ENCODE measurements around the gene DENND5B.
A peak's percentile ranks its signal among the peaks of the same experiment; 100 is the strongest.
"Not testable (repeated sequence)": the region's sequence is repeated elsewhere in the genome, so short reads cannot be mapped to it uniquely, and the experiment has no call there.

DENND5B gene

DNA sequence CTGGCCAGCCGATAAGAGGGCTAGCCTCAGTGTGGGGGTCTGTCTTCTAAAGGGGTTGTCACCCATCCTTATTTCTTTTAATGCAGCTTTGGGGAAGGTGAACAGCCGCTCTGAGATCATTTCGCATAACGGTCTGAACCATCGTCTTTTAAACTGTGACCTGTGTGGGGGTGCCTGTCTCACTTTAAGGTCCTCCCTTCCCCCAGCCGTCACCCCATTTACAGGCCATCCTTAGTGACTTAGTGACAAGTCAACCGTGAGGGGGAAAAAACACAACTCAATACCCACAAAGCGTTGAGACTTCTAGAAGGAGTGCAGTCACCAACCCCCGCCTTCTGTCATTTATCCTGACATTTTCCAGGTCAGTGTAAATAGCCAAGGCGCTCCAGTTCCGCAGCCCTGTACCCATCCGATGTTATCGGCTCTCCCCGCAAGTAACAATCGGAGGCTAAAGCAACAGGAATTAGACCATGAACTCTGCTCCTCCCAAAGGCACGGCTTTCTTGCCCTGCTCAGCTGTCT, 505 bp upstream of the DENND5B start:
- DNase-seq (ENCODE audit: low read depth): no peak

DNA sequence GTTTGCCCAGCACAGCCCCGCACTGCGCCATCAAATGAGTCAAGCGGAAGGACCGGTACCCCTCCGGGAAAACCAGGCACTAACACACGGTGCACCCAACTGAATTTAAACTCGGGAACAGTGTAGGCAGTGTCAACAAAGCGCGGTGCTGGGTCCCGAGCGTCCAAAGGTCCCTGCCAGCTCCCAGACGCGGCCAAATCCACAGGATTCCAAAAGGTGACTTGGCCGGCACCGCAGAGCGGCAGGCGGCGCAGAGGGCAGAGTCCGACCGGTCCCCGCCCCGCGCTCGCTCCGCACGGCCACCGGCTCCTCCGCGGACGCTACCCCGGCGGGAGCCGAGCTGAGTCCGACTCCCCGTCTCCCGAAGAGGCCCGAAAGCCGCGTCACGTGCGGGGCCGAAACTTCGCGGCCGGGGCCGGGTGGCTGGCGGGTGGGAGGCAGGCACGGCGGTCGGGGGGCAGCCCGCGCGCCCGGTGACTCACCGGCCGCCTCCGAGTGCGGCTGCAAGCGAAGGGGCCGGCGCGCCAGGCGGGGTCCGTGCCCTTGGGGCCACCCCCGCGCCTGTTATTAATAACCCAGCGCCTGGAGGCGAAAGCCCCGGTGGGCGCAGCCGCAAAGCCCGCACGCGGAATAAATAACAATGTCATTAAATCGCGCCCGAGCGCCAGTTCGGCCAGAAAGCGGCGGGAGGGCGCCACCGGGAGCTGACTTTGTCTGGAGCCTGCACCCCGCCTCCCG, 863 bp downstream of the DENND5B start:
- DNase-seq (ENCODE audit: low read depth): peak; percentile 11

DNA sequence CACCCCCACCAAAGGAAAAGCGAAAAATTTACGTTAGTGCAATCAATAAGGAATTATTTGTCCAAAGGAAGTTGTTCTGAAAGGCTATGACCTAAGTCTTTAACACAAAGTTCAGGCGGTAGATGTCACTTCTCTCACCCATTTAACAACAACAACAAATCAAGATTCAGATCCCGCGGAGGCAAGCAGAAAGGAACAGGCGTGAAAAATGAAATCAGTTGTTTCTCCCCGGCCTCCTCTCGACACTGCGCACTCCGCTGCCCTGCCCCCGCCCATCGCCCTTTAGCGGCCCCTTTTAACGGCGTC, 1.4 kb downstream of the DENND5B start:
- DNase-seq (ENCODE audit: low read depth): no peak

DNA sequence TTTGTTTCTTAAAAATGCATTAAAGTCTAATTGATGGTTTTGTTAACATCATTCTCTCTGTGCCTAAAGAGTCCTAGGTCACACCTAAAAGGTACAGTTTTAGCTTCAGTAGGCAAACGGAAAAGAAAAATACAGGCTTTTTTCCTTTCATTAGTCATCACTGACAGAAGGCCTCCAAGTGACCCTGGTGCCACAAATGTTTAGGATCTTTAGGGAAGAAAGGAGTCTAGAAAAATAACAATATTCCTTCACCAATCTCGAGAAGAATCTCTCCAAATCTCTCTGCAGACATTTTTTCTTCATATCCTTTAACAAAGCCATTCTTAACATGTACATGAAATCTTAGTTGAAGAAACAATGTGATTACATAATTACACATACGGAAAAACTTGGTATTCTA, 2.0 kb downstream of the DENND5B start:
- no peak for DNase-seq (ENCODE audit: low read depth)

DNA sequence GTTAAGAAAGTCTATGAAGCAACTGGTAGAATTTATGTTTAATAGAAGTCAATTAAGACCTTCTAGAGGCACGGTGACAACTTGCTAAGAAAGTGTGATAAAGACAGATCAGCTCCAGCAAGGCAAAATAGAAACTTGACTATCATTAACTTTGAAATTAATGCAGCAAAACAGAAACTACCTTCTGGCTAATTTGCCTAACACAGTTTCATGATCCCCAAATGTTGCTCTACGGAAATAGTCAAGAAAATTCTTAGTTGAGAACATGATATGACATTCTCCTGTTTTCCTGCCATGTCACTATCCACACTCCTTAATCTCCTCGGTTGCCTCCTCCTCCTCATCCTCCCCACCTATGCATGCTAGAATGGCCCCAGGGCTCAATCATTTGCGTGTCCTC, 4.2 kb downstream of the DENND5B start:
- DNase-seq (ENCODE audit: low read depth): no peak

DNA sequence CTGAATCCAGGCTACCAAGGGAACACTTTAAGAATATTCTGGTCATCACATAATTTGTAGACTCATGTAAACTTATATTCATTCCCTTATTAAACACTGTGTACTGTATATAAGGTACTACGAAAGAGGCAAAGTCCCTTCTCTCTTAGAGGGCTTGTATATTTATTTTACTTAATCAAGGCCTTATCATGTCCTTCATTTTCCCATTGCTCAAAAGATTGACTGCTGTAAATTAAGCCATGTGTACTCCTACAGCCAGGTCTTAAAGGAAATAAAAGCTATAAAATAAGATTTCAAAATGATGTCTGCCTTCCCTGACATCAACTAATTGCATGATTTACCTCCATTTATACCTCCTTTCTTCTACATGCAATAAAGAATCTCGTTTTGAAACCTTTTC, 5.0 kb downstream of the DENND5B start:
- no peak for DNase-seq (ENCODE audit: low read depth)

DNA sequence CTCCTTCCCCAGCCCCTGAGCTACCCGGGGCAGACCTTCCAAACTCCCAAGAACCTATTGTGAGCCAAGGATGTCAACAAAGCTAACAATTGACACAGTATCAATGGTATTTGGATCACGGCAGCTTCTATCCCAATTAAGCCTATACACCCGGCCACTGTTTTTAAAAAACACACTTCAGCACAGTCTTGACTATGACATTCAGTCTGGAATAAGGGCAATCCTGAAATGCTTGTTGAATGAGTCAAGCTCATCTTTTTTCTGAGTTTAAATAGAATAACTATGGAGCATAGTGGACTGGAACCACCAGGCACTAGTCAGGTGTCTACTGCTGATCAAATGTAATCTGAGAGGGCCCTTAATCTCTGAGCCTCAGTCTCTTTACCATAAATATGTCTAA, 5.7 kb downstream of the DENND5B start:
- DNase-seq (ENCODE audit: low read depth): no peak

DNA sequence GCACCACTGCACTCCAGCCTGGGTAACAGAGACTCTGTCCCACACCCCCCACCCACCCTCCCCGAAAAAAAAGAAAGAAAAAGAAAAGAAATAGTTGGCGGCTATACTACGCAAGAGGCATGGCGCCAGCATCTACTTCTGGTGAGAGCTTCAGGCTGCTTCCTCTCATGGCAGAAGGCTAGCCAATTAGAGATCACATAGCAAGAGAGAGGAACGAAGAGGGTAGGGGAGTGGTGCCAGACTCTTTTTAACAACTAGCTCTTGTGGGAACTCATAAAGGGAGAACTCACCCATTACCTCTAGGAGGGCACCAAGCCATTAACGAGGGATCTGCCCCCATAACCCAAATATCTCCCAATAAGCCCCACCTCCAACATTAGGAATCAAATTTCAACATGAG, 6.2 kb downstream of the DENND5B start:
- no peak for DNase-seq (ENCODE audit: low read depth)

DNA sequence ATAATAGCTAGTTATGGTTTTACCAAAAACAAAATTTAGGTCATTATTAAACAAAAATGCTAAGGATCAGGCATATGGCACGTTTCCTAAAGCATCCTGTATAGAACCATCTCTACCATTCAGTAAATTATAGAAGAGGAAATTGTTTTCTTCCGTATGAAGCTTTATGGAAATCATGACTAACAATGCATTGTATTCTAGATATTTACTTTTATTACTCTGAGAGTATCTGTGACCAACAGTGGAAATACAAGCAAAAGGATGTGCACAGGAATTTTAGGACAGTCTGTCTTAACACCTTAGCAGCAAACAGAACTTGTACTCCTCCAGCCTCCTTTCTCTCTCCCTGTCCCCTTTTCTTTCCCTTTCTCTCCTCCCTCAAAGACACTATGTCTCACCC, 7.1 kb downstream of the DENND5B start:
- DNase-seq (ENCODE audit: low read depth): no peak

DNA sequence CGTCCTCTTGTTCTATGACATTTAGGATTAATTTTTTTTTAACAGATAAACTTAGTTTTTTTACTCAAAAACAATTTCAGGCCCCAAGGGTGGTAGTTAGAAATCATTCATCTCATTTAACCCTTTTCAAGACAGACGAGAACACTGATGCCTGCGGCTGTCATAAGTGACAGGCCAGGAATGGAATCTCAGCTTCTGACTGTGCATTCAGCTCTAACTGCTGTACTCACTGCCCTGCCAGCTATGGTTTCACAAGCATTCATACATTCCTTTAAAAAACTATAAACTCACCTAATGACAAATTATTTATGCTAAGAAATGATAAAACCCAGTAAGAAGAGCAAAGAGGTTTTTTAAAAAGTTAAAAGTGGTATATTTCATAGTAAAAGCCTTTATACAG, 8.8 kb downstream of the DENND5B start:
- no peak for DNase-seq (ENCODE audit: low read depth)

DNA sequence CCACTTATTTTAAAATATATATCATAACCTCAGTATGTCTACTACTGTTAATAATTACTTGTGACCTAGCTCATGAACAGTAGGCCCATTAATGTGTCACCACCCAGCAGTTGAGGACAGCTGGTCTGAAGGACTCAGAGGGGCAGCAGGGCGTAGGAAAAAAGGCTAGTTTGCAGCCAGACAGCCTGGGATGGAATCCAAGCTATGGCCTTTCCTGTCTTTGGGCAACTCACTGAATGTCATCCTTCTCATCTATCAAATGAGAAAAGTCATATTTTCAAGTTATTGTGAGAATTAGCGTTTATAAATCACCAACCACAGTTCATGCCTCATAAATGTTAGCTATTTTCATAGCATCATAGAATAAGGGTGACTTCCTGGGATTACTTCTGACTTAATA, 12.3 kb downstream of the DENND5B start:
- no peak for DNase-seq (ENCODE audit: low read depth)

DNA sequence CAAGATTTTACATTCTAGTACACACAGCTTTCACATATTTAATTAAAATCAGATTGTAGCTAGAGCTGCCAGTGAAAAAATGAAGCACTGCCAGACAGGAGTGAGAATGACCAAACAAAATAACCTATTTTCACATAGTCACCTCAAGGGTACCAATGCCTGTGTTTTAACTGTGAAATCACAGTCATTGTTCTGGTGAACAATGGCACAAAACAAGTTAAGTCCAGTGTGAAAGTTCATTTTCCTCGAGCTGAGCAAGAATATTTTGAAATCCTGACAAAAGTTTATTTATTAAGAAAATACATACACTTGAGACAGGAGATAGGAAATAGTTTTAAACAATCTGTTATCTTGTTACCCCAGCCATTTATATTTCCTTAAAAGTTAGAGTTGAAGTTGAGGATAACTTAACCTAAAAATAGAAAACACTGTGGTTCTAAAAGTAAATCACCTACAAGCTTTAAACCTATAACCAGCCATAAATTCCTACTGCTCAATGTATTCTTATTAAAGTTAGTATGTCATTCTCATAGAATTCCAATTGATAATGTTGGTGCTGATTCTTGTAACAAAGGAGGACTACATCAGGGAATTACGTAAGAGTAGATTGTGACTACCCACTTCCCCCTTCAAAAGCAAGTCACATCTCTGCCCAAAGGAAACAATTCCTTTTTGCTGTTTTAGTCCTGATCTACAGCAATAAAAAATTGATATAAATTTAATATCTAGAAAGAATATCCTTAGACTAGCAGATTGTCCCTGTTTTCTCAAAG, 15.9 kb downstream of the DENND5B start:
- DNase-seq (ENCODE audit: low read depth): no peak

DNA sequence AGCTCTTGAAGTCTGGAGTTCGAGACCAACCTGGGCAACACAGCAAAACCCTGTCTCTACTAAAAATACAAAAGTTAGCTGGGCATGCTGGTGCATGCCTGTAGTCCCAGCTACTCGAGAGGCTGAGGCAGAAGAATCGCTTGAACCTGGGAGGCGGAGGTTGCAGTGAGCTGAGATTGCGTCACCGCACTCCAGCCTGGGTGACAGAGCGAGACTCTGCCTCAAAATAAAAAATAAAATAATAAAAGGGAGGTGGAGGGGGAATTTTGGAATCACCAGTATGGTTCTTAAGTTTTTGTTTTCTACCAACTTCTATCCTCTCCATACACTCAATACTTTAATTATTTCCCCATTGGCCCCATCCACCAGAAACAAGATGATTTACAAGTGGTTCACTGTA, 16.6 kb downstream of the DENND5B start:
- not testable (repeated sequence) for DNase-seq (ENCODE audit: low read depth)

DNA sequence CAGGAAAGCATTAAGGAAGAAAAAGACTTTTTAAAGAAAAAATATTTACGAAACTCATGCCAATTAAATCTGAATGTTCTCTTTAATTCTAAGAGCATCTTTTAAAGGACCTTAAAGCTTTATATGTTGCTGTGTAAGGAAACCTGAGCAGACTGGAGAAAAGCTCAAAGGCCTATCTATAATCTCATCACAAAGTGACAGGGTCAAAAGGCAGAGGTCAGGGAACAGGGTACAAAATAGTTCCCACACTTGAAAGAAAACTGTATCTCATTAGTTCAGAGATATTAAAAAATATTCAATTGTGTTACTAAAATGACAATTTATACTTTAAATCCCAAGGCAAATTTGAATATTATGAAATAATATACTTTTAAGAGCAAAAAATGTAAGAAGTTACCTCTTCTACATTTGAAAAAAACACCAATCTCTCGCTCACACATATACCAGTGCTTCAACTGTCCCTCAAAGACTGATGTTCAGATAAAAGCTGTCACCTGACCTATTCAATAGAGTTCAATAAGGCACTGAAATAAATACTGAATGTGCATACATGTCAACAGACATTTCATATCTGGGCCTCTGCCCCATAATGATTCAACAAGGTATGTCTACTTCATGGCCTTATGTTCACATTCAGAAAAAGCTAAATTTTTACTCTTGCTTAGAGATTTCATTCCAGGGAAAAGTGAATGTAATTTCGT, 17.9 kb downstream of the DENND5B start:
- no peak for DNase-seq (ENCODE audit: low read depth)

DNA sequence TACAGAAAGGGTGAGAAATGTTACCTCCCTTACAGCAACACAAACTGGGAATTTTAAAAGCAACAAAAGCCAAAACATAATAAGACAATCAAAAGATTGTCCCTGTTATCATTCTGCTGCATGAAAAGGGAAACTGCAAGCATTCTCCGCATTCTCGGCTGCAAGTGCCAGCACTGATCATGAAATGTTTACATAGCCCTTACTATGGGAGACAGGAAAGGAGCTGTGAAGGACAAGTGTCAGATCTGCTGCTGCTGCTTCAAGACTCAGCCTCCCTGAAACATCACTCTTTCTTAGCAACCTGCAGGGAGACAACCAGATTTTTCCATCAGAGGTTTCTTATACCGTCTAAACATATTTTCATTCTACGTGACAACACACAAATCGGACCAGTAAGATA, 20.1 kb downstream of the DENND5B start:
- DNase-seq (ENCODE audit: low read depth): no peak

DNA sequence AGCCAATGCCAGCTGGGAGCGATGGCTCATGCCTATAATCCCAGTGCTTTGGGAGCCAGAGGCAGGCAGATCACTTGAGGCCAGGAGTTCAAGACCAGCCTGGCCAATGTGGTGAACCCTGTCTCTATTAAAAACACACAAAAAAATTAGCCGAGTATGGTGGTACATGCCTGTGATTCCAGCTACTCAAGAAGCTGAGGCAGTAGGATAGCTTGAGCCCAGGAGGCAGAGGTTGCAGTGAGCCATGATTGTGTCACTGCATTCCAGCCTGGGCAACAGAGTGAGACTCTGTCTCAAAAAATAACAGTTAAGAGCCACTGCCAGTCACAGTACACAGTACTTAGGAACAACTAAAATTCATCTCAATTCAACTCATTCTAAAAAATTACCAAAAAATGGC, 21.4 kb downstream of the DENND5B start:
- not testable (repeated sequence) for DNase-seq (ENCODE audit: low read depth)

DNA sequence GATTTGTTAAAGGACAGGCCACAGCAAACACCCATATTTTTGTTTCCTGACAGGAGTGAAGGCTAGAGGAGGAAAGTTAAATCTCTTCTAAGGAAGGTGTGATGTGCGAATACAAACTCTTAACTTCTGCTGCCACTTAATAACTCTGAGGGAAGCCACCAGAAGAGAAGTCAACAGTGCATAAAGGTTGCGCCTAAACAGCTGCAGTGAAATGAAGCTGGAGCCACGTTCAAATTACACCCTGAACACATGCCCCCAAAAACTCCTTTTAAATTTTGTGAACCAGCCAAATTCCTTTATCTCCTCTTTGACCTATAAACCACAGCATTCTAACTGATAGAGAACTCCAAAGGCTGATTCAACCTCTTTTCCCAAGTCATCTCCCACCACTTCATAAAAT, 22.4 kb downstream of the DENND5B start:
- DNase-seq (ENCODE audit: low read depth): no peak

DNA sequence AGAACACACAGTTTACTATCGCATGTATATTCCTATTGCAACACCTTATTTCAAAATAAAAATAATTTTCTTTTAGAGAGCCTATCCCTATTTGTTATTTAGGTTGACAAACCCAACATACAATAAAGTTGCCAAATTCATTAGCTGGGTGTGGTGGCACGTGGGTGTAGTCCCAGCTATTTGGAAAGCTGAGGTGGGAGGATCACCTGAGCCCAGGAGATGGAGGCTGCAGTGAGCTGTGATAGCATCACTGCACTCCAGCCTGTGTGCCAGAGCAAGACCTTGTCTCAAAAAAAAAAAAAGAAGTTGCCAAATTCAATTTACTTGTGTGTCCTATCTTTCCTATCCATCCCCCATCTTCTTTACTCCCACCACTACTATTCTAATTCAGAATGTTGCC, 23.9 kb downstream of the DENND5B start:
- no peak for DNase-seq (ENCODE audit: low read depth)

DNA sequence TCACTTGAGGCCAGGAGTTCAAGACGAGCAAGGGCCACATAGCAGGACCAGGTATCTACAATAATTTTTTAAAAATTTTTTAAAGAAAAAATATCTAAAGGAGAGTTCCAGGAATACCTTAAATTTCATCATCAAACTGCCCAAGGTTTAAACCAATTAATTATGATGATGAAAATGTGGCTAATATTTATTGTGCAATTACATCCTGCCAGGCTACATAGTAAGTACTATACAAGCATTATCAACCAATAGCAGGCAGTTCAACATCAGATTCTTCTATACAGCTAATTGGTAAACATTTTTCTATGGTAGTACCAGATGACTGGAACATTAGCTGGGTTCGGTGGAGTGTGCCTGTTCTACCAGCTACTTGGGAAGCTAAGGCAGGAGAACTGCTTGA, 24.4 kb downstream of the DENND5B start:
- no peak for DNase-seq (ENCODE audit: low read depth)

DNA sequence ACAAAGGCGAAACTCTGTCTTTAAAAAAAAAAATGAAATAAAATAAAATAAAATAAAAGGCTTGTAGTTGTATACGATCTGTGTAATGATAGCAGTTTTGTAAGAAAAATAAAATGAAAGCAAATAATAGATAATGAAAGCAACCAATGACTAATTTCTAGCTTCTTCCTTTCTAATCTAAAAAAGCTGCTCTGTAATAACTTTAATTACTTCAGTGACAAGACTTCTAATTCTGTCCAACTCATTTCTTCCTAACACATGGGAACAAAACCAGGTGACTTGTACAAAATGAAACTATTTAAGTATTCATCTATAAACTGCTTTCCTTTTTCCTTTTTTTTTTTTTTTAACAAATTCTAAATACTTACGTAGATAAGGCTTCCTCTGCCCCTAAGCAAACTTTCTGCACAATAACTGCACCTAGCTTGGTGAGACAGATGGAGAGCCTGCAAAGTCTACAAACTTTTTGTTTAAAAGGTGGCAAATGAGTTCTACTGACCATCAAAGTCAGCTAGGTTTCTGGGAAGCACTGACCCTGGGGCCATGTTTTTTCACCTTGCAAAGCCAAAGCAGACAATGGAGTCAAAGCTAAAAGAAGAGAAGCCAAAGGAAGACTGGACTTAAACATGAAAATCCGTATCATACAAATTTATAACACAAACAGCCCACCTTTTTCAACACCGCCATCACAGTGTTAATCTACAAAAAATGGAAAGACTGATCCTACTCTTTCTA, 28.2 kb downstream of the DENND5B start:
- DNase-seq (ENCODE audit: low read depth): no peak

DNA sequence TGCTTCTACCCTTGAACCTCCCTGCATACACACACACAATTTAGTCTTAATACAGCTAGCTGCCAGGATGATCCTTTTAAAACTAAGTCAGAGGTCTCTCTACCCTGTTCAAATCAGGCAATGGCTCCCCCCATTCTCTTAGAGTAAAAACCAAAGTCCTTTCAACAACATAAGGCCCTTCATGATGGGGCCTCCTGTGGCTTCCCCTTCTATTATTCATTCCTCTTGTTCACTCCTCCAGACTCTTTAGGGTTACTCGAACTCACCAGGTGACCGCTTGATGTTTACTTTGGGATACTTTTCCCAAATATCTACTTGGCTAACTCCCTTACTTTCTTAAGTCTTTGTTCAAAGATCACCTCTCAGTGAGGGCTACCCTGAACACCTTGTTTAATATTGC, 30.4 kb downstream of the DENND5B start:
- no peak for DNase-seq (ENCODE audit: low read depth)

DNA sequence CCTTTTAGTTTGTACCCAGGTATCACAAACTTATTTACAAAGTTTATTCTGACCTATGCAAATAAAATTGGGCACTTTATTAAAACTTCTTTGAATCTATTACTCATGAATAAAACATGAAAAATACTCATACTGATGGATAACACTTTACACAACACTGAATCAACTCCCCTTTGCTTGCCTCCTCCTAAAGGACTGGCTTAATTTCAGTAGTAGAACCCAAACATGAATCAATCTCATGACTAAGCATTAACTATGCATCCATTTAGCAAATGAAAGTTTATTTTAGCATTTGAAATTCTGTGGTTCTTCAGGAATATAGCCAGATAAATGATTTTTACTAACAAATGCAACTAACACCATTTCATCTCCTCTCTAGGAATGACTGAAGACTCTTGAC, 32.4 kb downstream of the DENND5B start:
- no peak for DNase-seq (ENCODE audit: low read depth)

Measured in activated T-cell treated with anti-CD3 and anti-CD28 coated beads for 24 hours (primary cell).